GM21381 (cell line): ENCODE measurements around the gene RBM20.
"Not testable (repeated sequence)": the region's sequence is repeated elsewhere in the genome, so short reads cannot be mapped to it uniquely, and the experiment has no call there.

ENCODE experiments used
- ATAC-seq: cut with Tn5 transposase; IDR thresholded peaks from one replicate; pipeline ENCODE4 v1.9.1; 2021; ENCODE audit warnings: mild to moderate bottlenecking, moderate library complexity; ENCODE audit not compliant: unreplicated experiment

Gene RBM20

GRCh38 chr10:110643653-110644597, at the start of gene RBM20:
Gene RBM20, plus strand, starts transcription at chr10:110644336. Its CDS starts 119 bp downstream, at chr10:110644455.
- ATAC-seq: peak; percentile 48

DNA sequence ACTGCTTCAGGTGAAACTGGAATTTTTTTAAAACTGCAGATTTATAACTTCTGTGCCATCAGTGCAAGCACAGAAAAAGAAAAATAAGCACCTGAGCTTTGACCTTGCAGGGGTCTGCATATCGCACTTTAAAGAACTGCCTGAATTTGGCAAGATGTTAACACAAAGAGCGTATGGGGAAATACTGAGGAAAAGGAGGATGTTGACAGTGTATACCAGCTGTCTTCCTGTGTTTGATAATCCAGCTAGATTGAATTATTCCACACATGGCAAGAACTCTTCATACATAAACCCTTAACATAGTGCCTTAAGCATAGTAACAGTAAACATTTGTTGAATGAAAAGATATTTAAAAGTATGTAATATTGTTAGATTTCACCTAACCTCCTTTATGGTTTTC, 46.7 kb upstream of the RBM20 start:
- no peak for ATAC-seq

DNA sequence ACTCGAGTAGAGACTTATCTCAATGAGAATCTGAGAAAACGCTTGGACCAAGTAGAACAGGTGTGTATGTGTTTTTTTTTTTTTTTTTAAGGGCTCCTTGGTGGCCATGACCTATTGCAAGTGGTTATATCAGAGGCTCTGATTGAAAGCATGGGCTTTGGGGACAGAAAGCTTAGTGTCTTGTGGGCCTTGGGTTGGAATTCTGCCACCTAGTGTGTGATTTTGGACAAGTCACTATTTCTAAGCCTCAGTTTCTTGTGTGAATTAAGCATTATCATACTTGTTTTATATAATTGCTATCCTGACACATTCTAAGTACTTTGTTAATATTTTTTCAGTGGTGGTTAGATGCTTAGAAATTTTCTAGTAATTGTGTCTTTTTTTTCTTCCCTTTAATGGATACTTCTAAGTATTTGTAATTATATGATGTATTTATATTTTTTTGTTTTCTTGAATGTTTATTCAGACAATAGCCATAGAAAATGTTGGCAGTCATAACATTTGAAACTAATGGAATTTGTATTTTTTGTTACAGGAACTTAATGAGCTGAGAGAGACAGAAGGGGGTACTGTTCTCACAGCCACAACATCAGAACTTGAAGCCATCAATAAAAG, 43.5 kb upstream of the RBM20 start:
- no peak for ATAC-seq

DNA sequence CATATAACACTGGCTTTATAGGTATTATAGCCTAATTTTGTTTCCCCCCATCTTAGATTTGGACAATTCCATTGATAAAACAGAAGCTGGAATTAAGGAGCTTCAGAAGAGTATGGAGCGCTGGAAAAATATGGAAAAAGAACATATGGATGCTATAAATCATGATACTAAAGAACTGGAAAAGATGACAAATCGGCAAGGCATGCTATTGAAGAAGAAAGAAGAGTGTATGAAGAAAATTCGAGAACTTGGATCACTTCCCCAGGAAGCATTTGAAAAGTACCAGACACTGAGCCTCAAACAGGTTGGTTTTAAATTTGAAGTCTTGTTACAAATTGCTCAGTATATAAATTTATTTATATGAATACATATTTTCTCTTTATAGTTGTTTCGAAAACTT, 42.6 kb upstream of the RBM20 start:
- ATAC-seq: no peak

GRCh38 chr10:110608087-110608486, 36.0 kb upstream of the RBM20 start:
- no peak for ATAC-seq

GRCh38 chr10:110609605-110610004, 34.5 kb upstream of the RBM20 start:
- ATAC-seq: no peak

DNA sequence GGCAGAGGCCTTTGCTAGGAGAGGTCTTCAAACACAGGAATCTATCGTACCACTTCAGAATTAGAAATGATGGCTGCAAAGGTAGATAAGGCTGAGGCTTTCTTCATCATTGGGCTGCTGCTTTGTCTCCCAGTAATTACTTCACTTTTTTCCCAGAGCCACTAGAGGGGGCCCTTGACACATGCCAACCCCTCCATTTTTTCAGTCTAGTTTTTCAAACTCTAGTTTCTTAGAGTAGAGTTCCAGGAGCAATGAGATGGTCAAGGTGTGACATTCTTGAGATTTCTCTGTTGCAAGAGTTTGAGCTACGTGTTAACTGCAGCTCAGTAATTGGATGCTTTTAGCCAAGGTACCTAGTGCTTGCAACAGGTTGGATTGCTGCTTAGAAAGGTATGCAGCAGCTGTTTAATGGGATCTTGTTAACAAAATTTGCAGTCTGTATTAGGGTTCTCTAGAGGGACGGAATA, 33.8 kb upstream of the RBM20 start:
- no peak for ATAC-seq

GRCh38 chr10:110610781-110611180, 33.4 kb upstream of the RBM20 start:
- not testable (repeated sequence) for ATAC-seq

- peak; percentile 41 for ATAC-seq
These were observed 32.0 kb upstream of the RBM20 start for GRCh38 chr10:110612087-110612486.

DNA sequence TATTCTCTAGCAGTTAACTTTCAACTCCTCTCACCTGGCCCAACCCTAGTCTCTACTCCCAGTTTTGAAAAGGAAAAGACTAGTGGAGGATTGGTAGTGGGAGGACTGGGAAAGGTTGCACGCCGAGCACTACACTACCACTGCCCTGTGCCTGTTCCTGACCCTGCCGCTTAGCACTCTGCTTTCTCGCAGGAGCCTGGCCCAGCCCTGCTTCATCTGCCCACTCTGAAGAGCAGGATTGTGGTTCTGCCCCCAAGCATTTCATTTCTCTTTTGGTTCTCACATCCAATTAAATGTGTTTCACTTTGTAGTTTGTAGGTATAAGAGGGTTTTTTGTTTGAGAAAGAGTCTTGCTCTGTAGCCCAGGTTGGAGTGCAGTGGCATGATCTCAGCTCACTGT, 31.5 kb upstream of the RBM20 start:
- no peak for ATAC-seq

DNA sequence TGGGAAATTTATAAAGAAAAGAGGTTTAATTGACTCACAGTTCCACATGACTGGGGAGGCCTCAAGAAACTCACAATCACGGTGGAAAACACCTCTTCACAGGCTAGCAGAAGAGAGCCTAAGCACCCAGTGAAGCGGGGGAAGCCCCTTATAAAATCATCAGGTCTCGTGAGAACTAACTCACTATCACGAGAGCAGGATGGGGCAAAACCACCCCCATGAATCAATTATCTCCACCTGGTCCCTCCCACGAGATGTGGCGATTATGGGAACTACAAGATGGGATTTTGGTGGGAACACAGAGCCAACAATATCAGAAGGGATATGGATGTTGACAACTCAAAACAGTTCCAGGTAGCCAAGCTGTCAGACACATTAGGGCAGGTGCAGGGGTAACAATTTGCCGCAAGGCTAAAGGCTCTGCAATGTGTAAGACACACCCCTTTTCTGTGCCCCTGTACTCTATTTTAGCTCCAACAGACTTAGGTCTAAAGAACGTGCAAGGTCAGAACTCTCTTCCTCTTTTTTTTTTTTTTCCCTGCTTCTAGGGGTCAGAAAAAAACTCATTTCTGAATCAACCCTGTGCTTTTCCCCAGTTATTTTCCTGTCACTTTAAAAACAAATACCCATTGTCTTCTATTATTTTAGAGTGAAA, 30.7 kb upstream of the RBM20 start:
- ATAC-seq: no peak

- no peak for ATAC-seq
These were observed 30.1 kb upstream of the RBM20 start for GRCh38 chr10:110613996-110614495.

- no peak for ATAC-seq
These were observed 28.9 kb upstream of the RBM20 start for GRCh38 chr10:110615057-110615747.

GRCh38 chr10:110616493-110617033, 27.6 kb upstream of the RBM20 start:
- no peak for ATAC-seq

- no peak for ATAC-seq
These were observed 26.5 kb upstream of the RBM20 start for GRCh38 chr10:110617425-110618229.

DNA sequence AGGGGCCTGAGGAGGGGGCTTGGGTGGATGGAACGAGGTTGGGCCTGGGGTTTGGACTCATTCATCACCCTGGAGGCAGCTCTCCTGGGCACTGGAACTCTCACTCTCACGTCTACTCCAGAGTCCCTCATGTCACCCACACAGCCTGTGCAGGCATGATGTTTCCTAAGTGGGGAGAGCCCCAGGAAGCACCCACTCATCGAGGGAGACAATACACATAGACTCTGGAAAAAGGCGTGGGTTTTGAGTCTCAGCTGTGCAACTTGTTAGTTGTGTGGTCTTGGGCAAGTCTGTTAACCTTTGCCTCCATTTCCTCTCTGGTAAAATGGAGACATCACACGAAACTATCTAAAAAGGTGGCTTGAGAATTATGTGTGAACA, 25.9 kb upstream of the RBM20 start:
- ATAC-seq: no peak

DNA sequence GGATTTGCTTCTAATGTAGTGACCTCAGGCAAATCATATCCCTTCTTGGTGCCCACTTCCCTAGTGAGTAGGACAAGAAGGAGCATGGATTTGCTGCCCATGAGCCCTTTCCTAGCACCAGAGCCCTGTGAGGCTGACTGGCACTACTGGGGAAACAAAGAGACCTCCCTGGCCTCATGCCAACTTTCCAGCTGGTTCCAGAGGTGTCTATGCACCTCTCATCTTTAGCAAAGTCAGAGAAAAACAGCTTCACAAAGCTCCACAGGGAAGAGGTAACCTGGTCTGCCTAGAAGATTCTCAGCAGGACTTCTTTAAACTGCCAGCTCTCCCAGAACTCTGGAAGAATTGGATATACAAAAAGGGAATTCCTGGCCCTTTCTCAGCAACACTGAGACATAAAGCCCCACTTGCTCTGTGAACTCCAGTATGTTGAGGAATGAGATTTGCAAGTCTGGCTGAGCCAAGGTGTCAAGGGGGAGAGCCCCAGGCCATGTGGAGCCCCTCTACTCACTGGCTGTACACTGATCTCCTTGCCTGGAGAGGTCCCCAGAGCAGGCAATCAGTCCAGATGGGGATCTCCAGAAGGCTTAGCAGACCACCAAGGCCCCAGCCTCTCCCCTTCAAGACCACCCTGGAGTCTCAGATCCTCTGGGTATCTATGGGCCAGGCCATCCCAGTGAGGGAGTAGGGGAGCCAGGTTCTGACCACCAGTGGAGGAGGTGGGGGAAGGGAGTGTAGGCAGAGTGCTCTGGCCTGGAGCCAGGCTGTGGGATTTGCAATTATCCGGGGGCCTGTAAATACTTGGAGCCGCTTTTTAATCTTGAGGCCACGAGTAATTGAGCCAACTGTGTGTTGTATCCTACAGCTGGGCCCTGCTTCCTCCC, 24.4 kb upstream of the RBM20 start:
- ATAC-seq: no peak

DNA sequence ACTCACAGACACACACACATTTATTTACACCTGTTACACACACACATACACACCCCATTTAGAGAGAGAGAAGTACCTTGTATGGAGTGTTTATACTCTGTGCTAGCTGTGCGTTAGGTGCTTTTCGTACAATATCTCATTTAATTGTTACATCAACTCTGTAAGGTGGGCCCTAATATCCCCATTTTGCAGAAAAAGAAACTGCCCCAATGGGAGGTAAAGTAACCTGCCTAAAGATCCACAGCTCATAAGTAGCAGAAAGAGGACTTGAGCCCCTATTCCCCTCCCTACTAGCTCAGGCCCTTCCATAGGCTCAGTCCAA, 23.8 kb upstream of the RBM20 start:
- ATAC-seq: no peak

GRCh38 chr10:110623316-110623715, 20.8 kb upstream of the RBM20 start:
- not testable (repeated sequence) for ATAC-seq
